Measurements from ENCODE around the gene GJD3. TPM values are rescaled to one million over a fixed set of nuclear protein-coding genes. Genes with fewer than 3 reads are reported as not detected.
A peak's percentile ranks its signal among the peaks of the same experiment; 100 is the strongest.
"Not testable (repeated sequence)": the region's sequence is repeated elsewhere in the genome, so short reads cannot be mapped to it uniquely, and the experiment has no call there.

The GJD3 gene
- total and polyA plus RNA-seq, 2 experiments from 2014 or later, result 0.48 to 4.6 TPM

GRCh38 chr17:40378966-40379365 lies 14.4 kb upstream of the GJD3 start:
- DNase-seq (ENCODE audit: low read depth in 1 of 2, low spot score in 1 of 2), result peak in 1 of 2 donors; percentile 23
- no peak overlapping the region for H3K4me3 ChIP-seq
- H3K9me3 ChIP-seq (ENCODE audit: low read depth), result no peaks in the 10 kb centered on the region
- H3K36me3 ChIP-seq, result no peaks in the 10 kb centered on the region
- TF ChIP-seq CTCF (IDR thresholded peaks at IDR 0.05; ENCODE audit: low read depth, low read length), result no peak
- no peaks in the 10 kb centered on the region for H3K27me3 ChIP-seq
- H3K4me1 ChIP-seq (ENCODE audit: low read depth), result no peaks in the 10 kb centered on the region
- no peak overlapping the region for H3K27ac ChIP-seq

GRCh38 chr17:40377832-40378231 lies 13.3 kb upstream of the GJD3 start:
- no peaks in the 10 kb centered on the region for H3K4me1 ChIP-seq (ENCODE audit: low read depth)

GRCh38 chr17:40376541-40376940 lies 12.0 kb upstream of the GJD3 start:
- H3K36me3 ChIP-seq, H3K4me3 ChIP-seq: not testable (repeated sequence)

More at GRCh38 chr17:40377832-40378231, 13.3 kb upstream of the GJD3 start:
- no peak overlapping the region for H3K27ac ChIP-seq
- no peaks in the 10 kb centered on the region for H3K27me3 ChIP-seq
- DNase-seq (ENCODE audit: low read depth in 1 of 2, low spot score in 1 of 2), result no peak
- no peaks in the 10 kb centered on the region for H3K9me3 ChIP-seq (ENCODE audit: low read depth)
- TF ChIP-seq CTCF (IDR thresholded peaks at IDR 0.05; ENCODE audit: low read depth, low read length), result no peak
- H3K36me3 ChIP-seq, result no peaks in the 10 kb centered on the region
- no peak overlapping the region for H3K4me3 ChIP-seq

GRCh38 chr17:40375786-40376185 lies 11.2 kb upstream of the GJD3 start:
- not testable (repeated sequence) for DNase-seq (ENCODE audit: low read depth in 1 of 2, low spot score in 1 of 2); H3K27ac ChIP-seq; H3K9me3 ChIP-seq (ENCODE audit: low read depth); H3K36me3 ChIP-seq; H3K4me1 ChIP-seq (ENCODE audit: low read depth); H3K4me3 ChIP-seq; H3K27me3 ChIP-seq

More at GRCh38 chr17:40376541-40376940, 12.0 kb upstream of the GJD3 start:
- not testable (repeated sequence) for H3K27ac ChIP-seq; H3K9me3 ChIP-seq (ENCODE audit: low read depth); H3K4me1 ChIP-seq (ENCODE audit: low read depth); H3K27me3 ChIP-seq; DNase-seq (ENCODE audit: low read depth in 1 of 2, low spot score in 1 of 2)

GRCh38 chr17:40374821-40375498 lies 10.4 kb upstream of the GJD3 start:
- DNase-seq (ENCODE audit: low read depth in 1 of 2, low spot score in 1 of 2), result no peak
- H3K9me3 ChIP-seq (ENCODE audit: low read depth), result no peaks in the 10 kb centered on the region
- H3K36me3 ChIP-seq, result no peaks in the 10 kb centered on the region
- no peak overlapping the region for H3K27ac ChIP-seq
- no peak for TF ChIP-seq CTCF (IDR thresholded peaks at IDR 0.05; ENCODE audit: low read depth, low read length)
- no peak overlapping the region for H3K4me3 ChIP-seq
- H3K27me3 ChIP-seq, result no peaks in the 10 kb centered on the region
- H3K4me1 ChIP-seq (ENCODE audit: low read depth), result no peaks in the 10 kb centered on the region

- H3K27ac ChIP-seq, result no peak overlapping the region
- no peaks in the 10 kb centered on the region for H3K9me3 ChIP-seq (ENCODE audit: low read depth)
- no peak for DNase-seq (ENCODE audit: low read depth in 1 of 2, low spot score in 1 of 2)
- H3K4me3 ChIP-seq, result no peak overlapping the region
- H3K4me1 ChIP-seq (ENCODE audit: low read depth), result no peaks in the 10 kb centered on the region
- no peaks in the 10 kb centered on the region for H3K36me3 ChIP-seq
- no peak for TF ChIP-seq CTCF (IDR thresholded peaks at IDR 0.05; ENCODE audit: low read depth, low read length)
- no peaks in the 10 kb centered on the region for H3K27me3 ChIP-seq
Observed at GRCh38 chr17:40373999-40374398, 9.5 kb upstream of the GJD3 start.
